ENCODE measurements around the gene MUC12. TPM values are rescaled to one million over a fixed set of nuclear protein-coding genes. Genes with fewer than 3 reads are reported as not detected.
"Not testable (repeated sequence)": the region's sequence is repeated elsewhere in the genome, so short reads cannot be mapped to it uniquely, and the experiment has no call there.

The MUC12 gene
- total and polyA plus RNA-seq, 2 donors (not counting 3 experiments of a cell fraction or from before 2014, with no cell fraction given), result not detected

- H3K9ac ChIP-seq (replicated peaks; ENCODE audit: extremely low read depth, insufficient read depth, low read length), result no peak overlapping the region
- intact Hi-C loops (cut with micrococcal nuclease), result no loop called here
- no peaks in the 10 kb centered on the region for H3K36me3 ChIP-seq (ENCODE audit: control insufficient read depth in 2 of 2, extremely low read depth in 1 of 2, insufficient read depth in 2 of 2, low read length in 2 of 2)
- no peak for FAIRE-seq
- no peaks in the 10 kb centered on the region for H3K9me3 ChIP-seq (replicated peaks; ENCODE audit: control insufficient read depth, insufficient read depth, low read length)
- H3K79me2 ChIP-seq (ENCODE audit: control insufficient read depth, insufficient read depth, low read length), result no peaks in the 10 kb centered on the region
- ChIA-PET POLR2A (no interaction called here), CTCF (no interaction called here)
- H3K27ac ChIP-seq (ENCODE audit: insufficient read depth, low read depth, low read length), result no peak overlapping the region
- H3K27me3 ChIP-seq (ENCODE audit: control insufficient read depth in 2 of 2, insufficient read depth in 2 of 2, low read length in 2 of 2), result peaks cover 0 to 1% of the 10 kb centered on the region in 2 experiments
- H2AFZ ChIP-seq (ENCODE audit: low read depth, low read length), result no peak overlapping the region
- H4K20me1 ChIP-seq (replicated peaks; ENCODE audit: control insufficient read depth, extremely low read depth, insufficient read depth, low read length), result no peaks in the 10 kb centered on the region
- dilution Hi-C loops (cut with MboI; ENCODE audit: extremely low pct_ligation_motif_present, low sequenced_read_pairs), result no loop called here
- H3K4me2 ChIP-seq (ENCODE audit: insufficient read depth, low read length), result no peak overlapping the region
- H3K4me1 ChIP-seq (ENCODE audit: control insufficient read depth, extremely low read depth, insufficient read depth, low read length), result no peaks in the 10 kb centered on the region
- TF ChIP-seq FOS (IDR thresholded peaks at IDR 0.05; ENCODE audit: borderline replicate concordance, insufficient read depth, low read length) (no peak), MYC (IDR thresholded peaks at IDR 0.05; ENCODE audit: low read depth, low read length) (no peak), JUN (IDR thresholded peaks at IDR 0.05; ENCODE audit: borderline replicate concordance, insufficient read depth, insufficient read length, low read depth) (no peak), POLR2A (IDR thresholded peaks at IDR 0.05; ENCODE audit: low read depth, low read length) (no peak), POLR2AphosphoS5 (IDR thresholded peaks at IDR 0.05; ENCODE audit: insufficient read depth, low read depth, low read length) (no peak), EZH2 (IDR thresholded peaks at IDR 0.05; ENCODE audit: borderline replicate concordance, low read depth, low read length, severe bottlenecking) (no peak), GATA2 (IDR thresholded peaks at IDR 0.05; ENCODE audit: insufficient read depth, insufficient read length, low read depth, low read length) (no peak), MAX (IDR thresholded peaks at IDR 0.05; ENCODE audit: insufficient read depth, insufficient read length) (no peak), CTCF (IDR thresholded peaks at IDR 0.05; ENCODE audit: extremely low read depth in 1 of 2, insufficient read depth in 1 of 2, low read depth in 1 of 2, low read length in 2 of 2) (no peak)
- no TSS peak for BruUV-seq (replicated peaks)
- H3K9me1 ChIP-seq (replicated peaks; ENCODE audit: control insufficient read depth, extremely low read depth, insufficient read depth, low read length), result no peaks in the 10 kb centered on the region
- DNase-seq (ENCODE audit: low read depth, low spot score), result no peak
- H3K4me3 ChIP-seq (replicated peaks in 1 of 3; ENCODE audit: insufficient read depth in 1 of 3, low read depth in 1 of 3, low read length in 3 of 3), result no peak overlapping the region
Observed at GRCh38 chr7:100983451-100984187, 14.3 kb downstream of the MUC12 start.

GRCh38 chr7:100984241-100984918 is 15.0 kb downstream of the MUC12 start:
- H3K27ac ChIP-seq (ENCODE audit: insufficient read depth, low read depth, low read length); H3K9me3 ChIP-seq (replicated peaks; ENCODE audit: control insufficient read depth, insufficient read depth, low read length); H3K9ac ChIP-seq (replicated peaks; ENCODE audit: extremely low read depth, insufficient read depth, low read length); DNase-seq (ENCODE audit: low read depth, low spot score); H3K27me3 ChIP-seq (ENCODE audit: control insufficient read depth in 2 of 2, insufficient read depth in 2 of 2, low read length in 2 of 2); H4K20me1 ChIP-seq (replicated peaks; ENCODE audit: control insufficient read depth, extremely low read depth, insufficient read depth, low read length); POLR2A ChIA-PET; intact Hi-C loops (cut with micrococcal nuclease); H3K4me3 ChIP-seq (replicated peaks in 1 of 3; ENCODE audit: insufficient read depth in 1 of 3, low read depth in 1 of 3, low read length in 3 of 3); H3K9me1 ChIP-seq (replicated peaks; ENCODE audit: control insufficient read depth, extremely low read depth, insufficient read depth, low read length); H2AFZ ChIP-seq (ENCODE audit: low read depth, low read length); dilution Hi-C loops (cut with MboI; ENCODE audit: extremely low pct_ligation_motif_present, low sequenced_read_pairs); H3K36me3 ChIP-seq (ENCODE audit: control insufficient read depth in 2 of 2, extremely low read depth in 1 of 2, insufficient read depth in 2 of 2, low read length in 2 of 2); FAIRE-seq; H3K4me1 ChIP-seq (ENCODE audit: control insufficient read depth, extremely low read depth, insufficient read depth, low read length); H3K4me2 ChIP-seq (ENCODE audit: insufficient read depth, low read length); BruUV-seq (replicated peaks); H3K79me2 ChIP-seq (ENCODE audit: control insufficient read depth, insufficient read depth, low read length): not testable (repeated sequence)
- CTCF ChIA-PET, result interaction anchor here (1.7 kb wide), 1 partner anchor 18 kb away, joined by 6 read pairs; no protein-coding TSS in a partner anchor

Data from endothelial cell of umbilical vein (primary cell).